HFFc6 (cell line): ENCODE data around the gene HIBADH. TPM values are rescaled to one million over a fixed set of nuclear protein-coding genes. Genes with fewer than 3 reads are reported as not detected.
A peak's percentile ranks its signal among the peaks of the same experiment; 100 is the strongest.

Source experiments
- DNase-seq: peaks from one replicate; pipeline ENCODE4 v3.0.0-alpha.2; 2018
- H3K27ac Mint-ChIP-seq: 2 replicates; pipeline ENCODE4 v1.8.0; 2020; ENCODE audit warnings: mild to moderate bottlenecking, mixed read lengths
- H3K27me3 Mint-ChIP-seq: 2 replicates; pipeline ENCODE4 v1.8.0; 2021; ENCODE audit warnings: mild to moderate bottlenecking, moderate library complexity, mixed read lengths; ENCODE audit not compliant: insufficient read depth
- H3K36me3 Mint-ChIP-seq: 2 replicates; pipeline ENCODE4 v1.8.0; 2021; ENCODE audit warnings: low read depth, mixed read lengths
- H3K4me1 Mint-ChIP-seq: 2 replicates; pipeline ENCODE4 v1.8.0; 2020; ENCODE audit warnings: low read depth, mixed read lengths
- H3K4me3 Mint-ChIP-seq: 2 replicates; pipeline ENCODE4 v1.8.0; 2020; ENCODE audit warnings: mild to moderate bottlenecking, moderate library complexity, mixed read lengths
- H3K9me3 Mint-ChIP-seq: 2 replicates; pipeline ENCODE4 v1.8.0; 2020; ENCODE audit warnings: mild to moderate bottlenecking, mixed read lengths
- total RNA-seq, 6 experiments: library from RNA; stranded (reverse); fragmentation: NEBNext Ultra II Directional; extraction: Animal tissue kit (Norgen Biotek cat#: 25700); gene quantifications; 2 replicates in 1 of 6; 3 replicates in 5 of 6; pipeline ENCODE4 v1.2.3, GENCODE V29; 2021
- TF ChIP-seq, protein P1 (sequence below): fragments of 200-600 bp; sonication (generic); IDR thresholded peaks from 2 replicates; pipeline ENCODE4 v1.5.0; 2021; ENCODE audit warnings: antibody characterized with exemption, mild to moderate bottlenecking

The HIBADH gene
- total RNA-seq, 6 experiments from 2014 or later = 43.6 to 55.6 (median 47.3) TPM

GRCh38 chr7:27606270-27607209, 56.1 kb downstream of the HIBADH start:
- Mint-ChIP-seq H3K36me3 (no peaks in the 10 kb centered on the region), H3K27me3 (no peaks in the 10 kb centered on the region; the same call in 1 of the 2 replicates), H3K4me3 (peak overlapping the region; percentile 78), H3K4me1 (peaks cover 77% of the 10 kb centered on the region), H3K9me3 (no peaks in the 10 kb centered on the region), H3K27ac (peak overlapping the region; percentile 85)
- TF ChIP-seq, protein P1, sequence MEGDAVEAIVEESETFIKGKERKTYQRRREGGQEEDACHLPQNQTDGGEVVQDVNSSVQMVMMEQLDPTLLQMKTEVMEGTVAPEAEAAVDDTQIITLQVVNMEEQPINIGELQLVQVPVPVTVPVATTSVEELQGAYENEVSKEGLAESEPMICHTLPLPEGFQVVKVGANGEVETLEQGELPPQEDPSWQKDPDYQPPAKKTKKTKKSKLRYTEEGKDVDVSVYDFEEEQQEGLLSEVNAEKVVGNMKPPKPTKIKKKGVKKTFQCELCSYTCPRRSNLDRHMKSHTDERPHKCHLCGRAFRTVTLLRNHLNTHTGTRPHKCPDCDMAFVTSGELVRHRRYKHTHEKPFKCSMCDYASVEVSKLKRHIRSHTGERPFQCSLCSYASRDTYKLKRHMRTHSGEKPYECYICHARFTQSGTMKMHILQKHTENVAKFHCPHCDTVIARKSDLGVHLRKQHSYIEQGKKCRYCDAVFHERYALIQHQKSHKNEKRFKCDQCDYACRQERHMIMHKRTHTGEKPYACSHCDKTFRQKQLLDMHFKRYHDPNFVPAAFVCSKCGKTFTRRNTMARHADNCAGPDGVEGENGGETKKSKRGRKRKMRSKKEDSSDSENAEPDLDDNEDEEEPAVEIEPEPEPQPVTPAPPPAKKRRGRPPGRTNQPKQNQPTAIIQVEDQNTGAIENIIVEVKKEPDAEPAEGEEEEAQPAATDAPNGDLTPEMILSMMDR = no peak
- peak; percentile 87 for DNase-seq

DNA sequence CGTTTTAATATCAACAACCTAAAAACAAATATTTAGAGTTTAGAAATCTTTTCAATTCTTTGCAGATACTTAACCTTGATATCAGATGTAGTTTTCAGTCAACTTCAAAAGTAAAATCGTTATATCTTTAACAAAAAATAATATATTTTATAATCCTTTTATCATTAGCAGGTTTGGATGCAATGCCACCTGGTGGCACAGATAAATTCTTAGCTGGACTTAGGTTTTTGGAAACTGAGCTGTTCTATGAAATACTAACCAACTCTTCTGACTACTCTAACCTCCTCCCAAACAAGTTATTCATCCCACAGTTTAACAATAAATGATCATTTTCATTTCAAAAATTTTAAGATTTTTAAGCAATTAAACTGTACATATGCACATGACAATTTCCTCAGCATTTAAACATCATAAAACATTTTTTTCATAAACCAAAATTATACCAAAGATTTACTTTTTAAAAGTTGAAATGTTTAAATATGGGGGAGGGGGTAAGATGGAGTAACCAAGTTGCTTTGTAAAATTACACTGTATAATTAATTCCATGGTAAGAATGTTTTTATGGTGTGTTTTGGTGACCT, 56.9 kb downstream of the HIBADH start:
- Mint-ChIP-seq H3K9me3 (no peaks in the 10 kb centered on the region), H3K36me3 (no peaks in the 10 kb centered on the region), H3K4me1 (peaks cover 70% of the 10 kb centered on the region), H3K27me3 (no peaks in the 10 kb centered on the region), H3K27ac (peak overlapping the region; percentile 85), H3K4me3 (peak overlapping the region; percentile 78)
- DNase-seq = peak; percentile 68
- TF ChIP-seq, protein P1 = peak; percentile 83

- peak overlapping the region; percentile 85 for H3K27ac Mint-ChIP-seq
Measured at GRCh38 chr7:27605283-27605682, 57.4 kb downstream of the HIBADH start.

DNA sequence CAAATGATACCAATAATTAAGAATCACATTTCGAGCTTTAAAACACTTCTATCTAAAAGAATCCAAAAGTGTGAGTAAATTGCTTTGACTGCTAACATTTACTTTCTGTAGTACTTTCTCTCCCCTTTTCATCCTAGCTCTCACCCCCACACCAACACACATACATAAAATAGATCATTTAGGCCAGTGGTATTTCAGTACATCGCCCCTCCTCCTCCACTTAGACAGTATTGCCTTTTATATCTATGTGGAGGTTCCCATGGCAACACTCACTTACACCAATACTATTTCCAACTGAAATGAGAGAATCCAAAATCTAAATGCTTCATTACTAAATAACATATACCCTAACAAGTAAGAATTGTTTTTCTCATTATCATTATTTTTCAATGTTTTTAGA, 58.9 kb downstream of the HIBADH start:
- no peak for DNase-seq
- no peaks in the 10 kb centered on the region for H3K9me3 Mint-ChIP-seq
- peak overlapping the region; percentile 20; the same call in 1 of the 2 replicates for H3K27ac Mint-ChIP-seq
- peaks cover 5% of the 10 kb centered on the region; the same call in 1 of the 2 replicates for H3K36me3 Mint-ChIP-seq
- H3K27me3 Mint-ChIP-seq = no peaks in the 10 kb centered on the region
- peaks cover 62% of the 10 kb centered on the region for H3K4me1 Mint-ChIP-seq
- TF ChIP-seq, protein P1 = no peak
- H3K4me3 Mint-ChIP-seq = no peak overlapping the region

More at GRCh38 chr7:27605283-27605682, 57.4 kb downstream of the HIBADH start:
- DNase-seq = no peak
- Mint-ChIP-seq H3K27me3 (no peaks in the 10 kb centered on the region), H3K4me3 (peak overlapping the region; percentile 78), H3K36me3 (peaks cover under 1% of the 10 kb centered on the region; the same call in 1 of the 2 replicates), H3K4me1 (peaks cover 66% of the 10 kb centered on the region), H3K9me3 (no peaks in the 10 kb centered on the region)
- TF ChIP-seq, protein P1 = no peak

GRCh38 chr7:27602766-27603165, 59.9 kb downstream of the HIBADH start:
- peaks cover 52% of the 10 kb centered on the region for H3K4me1 Mint-ChIP-seq
- no peak for DNase-seq
- no peak overlapping the region for H3K27ac Mint-ChIP-seq
- no peak overlapping the region for H3K4me3 Mint-ChIP-seq
- no peaks in the 10 kb centered on the region for H3K9me3 Mint-ChIP-seq
- TF ChIP-seq, protein P1 = no peak
- no peaks in the 10 kb centered on the region for H3K27me3 Mint-ChIP-seq
- H3K36me3 Mint-ChIP-seq = peaks cover 5% of the 10 kb centered on the region; the same call in 1 of the 2 replicates
